Measurements from ENCODE around the gene GPR137. TPM values are rescaled to one million over a fixed set of nuclear protein-coding genes. Genes with fewer than 3 reads are reported as not detected.

GPR137 gene
- total and polyA plus RNA-seq, 7 donors, result 12.2 to 35.0 (median 17.4) TPM

DNA sequence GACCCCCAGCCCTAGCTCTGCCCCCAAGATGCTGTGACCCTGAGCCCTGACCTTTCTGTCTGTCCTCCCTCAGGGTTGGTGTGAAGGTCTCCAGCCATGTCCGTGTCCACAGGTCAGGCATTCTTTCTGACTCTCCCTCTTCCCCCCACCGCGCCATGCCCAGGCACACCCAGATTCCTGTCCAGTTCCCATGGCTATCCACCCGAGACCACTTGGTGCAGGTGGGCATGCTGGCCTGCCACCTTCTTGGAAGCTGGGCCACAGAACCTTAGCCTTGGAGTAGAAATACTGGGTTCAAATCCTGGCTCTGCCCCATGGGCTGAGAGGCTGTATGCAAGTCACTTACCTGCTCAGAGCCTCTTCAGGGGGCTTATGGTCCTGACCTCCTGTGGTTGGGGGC lies 36.6 kb upstream of the GPR137 start:
- peaks cover 0 to 2% (median 0%) of the 10 kb centered on the region in 4 donors for H3K36me3 ChIP-seq
- no peak overlapping the region for H3K27ac ChIP-seq
- no peaks in the 10 kb centered on the region for H3K27me3 ChIP-seq
- 93 to 94% methylated on average over 4 of the region's 4 CpGs for WGBS, 2 donors
- intact Hi-C loops (cut with DNase I), result loop anchor here (5.0 kb wide), 1 partner anchor 53 kb away; the partner anchor contains the start of gene CATSPERZ
- H3K9me3 ChIP-seq, result no peaks in the 10 kb centered on the region
- TF ChIP-seq EP300 (IDR thresholded peaks at IDR 0.05), result no peak
- TF ChIP-seq, protein P1, sequence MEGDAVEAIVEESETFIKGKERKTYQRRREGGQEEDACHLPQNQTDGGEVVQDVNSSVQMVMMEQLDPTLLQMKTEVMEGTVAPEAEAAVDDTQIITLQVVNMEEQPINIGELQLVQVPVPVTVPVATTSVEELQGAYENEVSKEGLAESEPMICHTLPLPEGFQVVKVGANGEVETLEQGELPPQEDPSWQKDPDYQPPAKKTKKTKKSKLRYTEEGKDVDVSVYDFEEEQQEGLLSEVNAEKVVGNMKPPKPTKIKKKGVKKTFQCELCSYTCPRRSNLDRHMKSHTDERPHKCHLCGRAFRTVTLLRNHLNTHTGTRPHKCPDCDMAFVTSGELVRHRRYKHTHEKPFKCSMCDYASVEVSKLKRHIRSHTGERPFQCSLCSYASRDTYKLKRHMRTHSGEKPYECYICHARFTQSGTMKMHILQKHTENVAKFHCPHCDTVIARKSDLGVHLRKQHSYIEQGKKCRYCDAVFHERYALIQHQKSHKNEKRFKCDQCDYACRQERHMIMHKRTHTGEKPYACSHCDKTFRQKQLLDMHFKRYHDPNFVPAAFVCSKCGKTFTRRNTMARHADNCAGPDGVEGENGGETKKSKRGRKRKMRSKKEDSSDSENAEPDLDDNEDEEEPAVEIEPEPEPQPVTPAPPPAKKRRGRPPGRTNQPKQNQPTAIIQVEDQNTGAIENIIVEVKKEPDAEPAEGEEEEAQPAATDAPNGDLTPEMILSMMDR (IDR thresholded peaks at IDR 0.05), result no peak
- TF ChIP-seq POLR2A (IDR thresholded peaks at IDR 0.05), result no peak
- no peak for TF ChIP-seq POLR2AphosphoS5 (IDR thresholded peaks at IDR 0.05)
- no peak overlapping the region for H3K4me3 ChIP-seq
- peaks cover 0 to 68% (median 46%) of the 10 kb centered on the region in 4 donors for H3K4me1 ChIP-seq
- DNase-seq, result no peak

DNA sequence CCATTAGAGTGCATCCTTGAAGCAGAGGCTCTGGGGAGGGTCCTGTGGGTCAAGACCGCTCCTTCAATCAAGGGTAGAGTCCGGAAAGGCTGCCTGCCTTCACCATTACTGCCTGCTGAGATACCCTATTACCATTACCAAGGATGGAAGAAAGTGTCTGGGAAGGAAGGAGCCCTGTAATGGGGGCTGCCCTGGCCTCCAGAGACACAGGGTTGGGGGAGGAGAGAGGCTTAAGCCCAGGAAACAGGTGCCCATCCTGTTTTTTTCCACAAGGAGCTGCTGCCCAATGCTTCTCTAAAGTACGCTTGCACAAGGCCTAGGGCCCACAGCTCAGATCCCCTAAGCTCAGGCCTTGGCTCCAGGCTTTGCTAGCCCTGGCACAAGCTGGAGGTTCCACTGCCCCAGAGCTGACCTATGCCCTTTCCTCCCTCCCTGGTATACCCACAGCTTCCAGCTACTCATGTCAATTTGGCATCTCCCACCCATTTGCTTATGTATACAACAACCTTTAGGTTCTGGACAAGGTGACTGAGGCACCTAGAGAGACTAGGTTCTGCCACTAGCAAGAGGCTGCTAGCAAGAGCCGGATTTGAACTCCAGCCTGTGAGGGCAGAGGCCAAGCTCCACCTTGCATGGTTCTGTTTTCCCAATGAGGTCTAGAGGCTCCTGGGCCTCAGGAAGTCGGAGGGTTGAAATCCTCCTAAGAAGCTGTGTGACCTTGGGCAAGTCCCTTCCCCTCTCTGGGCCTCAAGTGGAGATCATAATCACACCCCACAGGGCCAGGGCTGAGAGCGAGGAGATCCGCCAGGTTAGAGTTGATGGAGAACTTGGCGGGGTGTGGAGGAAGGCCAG lies 35.9 kb upstream of the GPR137 start:
- H3K36me3 ChIP-seq, result peaks cover 0 to 5% (median 2%) of the 10 kb centered on the region in 4 donors
- H3K27me3 ChIP-seq, result no peaks in the 10 kb centered on the region
- no peaks in the 10 kb centered on the region for H3K9me3 ChIP-seq
- H3K27ac ChIP-seq, result no peak overlapping the region
- DNase-seq, result no peak
- peaks cover 0 to 63% (median 45%) of the 10 kb centered on the region in 4 donors for H3K4me1 ChIP-seq
- H3K4me3 ChIP-seq, result no peak overlapping the region
- intact Hi-C loops (cut with DNase I), result loop anchor here (5.0 kb wide), 1 partner anchor 53 kb away; the partner anchor contains the start of gene CATSPERZ
- TF ChIP-seq POLR2A (IDR thresholded peaks at IDR 0.05) (no peak), EP300 (IDR thresholded peaks at IDR 0.05) (no peak), POLR2AphosphoS5 (IDR thresholded peaks at IDR 0.05) (no peak)
- TF ChIP-seq, protein P1 (IDR thresholded peaks at IDR 0.05), result no peak
- 88 to 89% methylated on average over 8 of the region's 8 CpGs for WGBS, 2 donors

DNA sequence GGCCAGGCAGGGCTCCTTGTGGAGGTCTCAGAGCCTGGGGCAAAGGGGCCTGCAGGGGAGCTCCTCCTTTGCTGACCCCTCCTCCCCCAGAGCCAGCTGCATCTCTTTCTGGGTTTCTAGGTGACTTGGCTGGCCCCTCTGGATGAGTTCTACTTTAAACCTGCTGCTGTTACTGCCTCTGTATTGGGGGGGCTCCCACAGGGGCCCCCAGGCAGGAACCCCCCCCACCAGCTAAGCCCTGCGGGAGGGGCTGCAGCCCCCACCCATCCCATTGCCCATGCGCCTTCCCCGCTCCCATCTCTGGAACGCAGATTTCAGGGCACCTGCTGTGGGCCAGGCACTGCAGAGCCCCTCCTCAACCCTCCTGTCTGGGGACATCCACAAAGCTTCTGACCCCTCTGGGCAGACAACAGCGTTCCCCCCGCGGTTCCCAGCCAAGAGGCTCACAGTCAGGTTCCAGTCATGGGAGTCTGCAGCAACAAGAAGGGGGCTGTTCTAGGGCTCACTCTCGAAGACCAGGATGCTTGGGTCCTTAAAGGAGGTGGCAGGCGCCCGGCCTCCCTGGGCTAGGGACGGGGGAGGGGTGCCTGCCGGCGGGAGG lies 35.1 kb upstream of the GPR137 start:
- 22 to 25% methylated on average over 13 of the region's 13 CpGs for WGBS, 2 donors
- Histone ChIP-seq H3K36me3 (peaks cover 0 to 11% (median 7%) of the 10 kb centered on the region in 4 donors), H3K4me1 (peaks cover 0 to 56% (median 38%) of the 10 kb centered on the region in 4 donors)

DNA sequence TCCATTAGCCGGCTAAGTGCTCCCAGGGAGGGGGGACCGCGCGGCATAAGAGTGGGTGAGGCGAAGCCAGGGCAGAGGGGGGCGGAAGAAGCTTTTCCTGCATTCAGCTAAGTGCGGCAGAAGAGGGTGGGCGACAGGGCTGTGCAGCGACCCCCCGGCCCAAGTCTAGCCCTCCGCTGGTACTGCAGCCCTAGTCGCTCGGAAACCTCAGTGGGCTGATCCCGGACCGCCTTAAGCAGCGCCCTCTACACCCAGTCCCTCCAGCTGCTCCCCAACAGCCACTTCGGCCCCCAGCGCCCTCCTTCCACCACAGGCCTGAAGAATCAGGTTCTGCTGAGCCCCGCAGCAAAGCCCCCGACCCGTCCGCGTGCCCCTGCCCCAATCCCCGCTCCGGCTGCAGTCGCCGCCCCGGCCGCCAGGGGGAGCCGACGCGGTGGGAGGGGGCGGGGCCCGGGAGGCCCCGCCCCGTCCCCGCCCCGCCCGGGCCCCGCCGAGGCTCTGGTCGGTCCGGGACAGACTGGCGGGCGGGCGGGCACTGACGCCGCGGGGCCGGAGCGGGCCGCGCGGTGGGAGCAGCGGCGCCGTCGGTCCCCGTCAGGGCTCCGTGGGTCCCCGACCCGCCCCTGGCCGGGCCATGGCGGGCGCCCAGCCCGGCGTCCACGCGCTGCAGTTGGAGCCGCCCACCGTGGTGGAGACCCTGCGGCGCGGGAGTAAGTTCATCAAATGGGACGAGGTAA lies 34.5 kb upstream of the GPR137 start, which contains the start of gene PLCB3:
PLCB3 (plus strand) TSS at position 515 of the 737 bp plus-strand sequence; CDS start at position 635, 120 bp downstream.
- no peaks in the 10 kb centered on the region for H3K27me3 ChIP-seq
- DNase-seq, result peak; percentile 79
- H3K4me1 ChIP-seq, result peaks cover 0 to 49% (median 32%) of the 10 kb centered on the region in 4 donors
- TF ChIP-seq POLR2AphosphoS5 (IDR thresholded peaks at IDR 0.05) (peak in 2 of 4 donors; percentile 39 to 43), POLR2A (IDR thresholded peaks at IDR 0.05) (no peak)
- TF ChIP-seq, protein P1 (IDR thresholded peaks at IDR 0.05), result peak; percentile 64 to 90 (median 71)
- 1% methylated on average over 75 of the region's 75 CpGs for WGBS, 2 donors
- intact Hi-C loops (cut with DNase I), result no loop called here
- peak within 1 kb of the TSS; percentile 73 to 85 (median 79) for H3K27ac ChIP-seq
- no peaks in the 10 kb centered on the region for H3K9me3 ChIP-seq
- peak within 1 kb of the TSS; percentile 68 to 93 (median 79) for H3K4me3 ChIP-seq
- peaks cover 3 to 17% (median 11%) of the 10 kb centered on the region in 4 donors for H3K36me3 ChIP-seq

More for the DNA sequence above, 35.1 kb upstream of the GPR137 start:
- Histone ChIP-seq H3K27me3 (no peaks in the 10 kb centered on the region), H3K4me3 (peak overlapping the region; percentile 37 to 93 (median 76)), H3K27ac (peak overlapping the region; percentile 73 to 85 (median 79)), H3K9me3 (no peaks in the 10 kb centered on the region)
- TF ChIP-seq EP300 (IDR thresholded peaks at IDR 0.05) (no peak), POLR2A (IDR thresholded peaks at IDR 0.05) (no peak), POLR2AphosphoS5 (IDR thresholded peaks at IDR 0.05) (no peak)
- TF ChIP-seq, protein P1 (IDR thresholded peaks at IDR 0.05), result no peak
- no peak for DNase-seq
- intact Hi-C loops (cut with DNase I), result no loop called here
